ENCODE measurements around the gene CHD1L. TPM values are rescaled to one million over a fixed set of nuclear protein-coding genes. Genes with fewer than 3 reads are reported as not detected.

CHD1L gene
- total and polyA plus RNA-seq, 2 experiments from 2014 or later: 29.8 to 43.9 TPM

- Histone ChIP-seq H3F3A (replicated peaks; ENCODE audit: low read depth) (no peaks in the 10 kb centered on the region), H4K20me1 (replicated peaks; ENCODE audit: insufficient read depth) (no peaks in the 10 kb centered on the region), H3K27me3 (ENCODE audit: insufficient read depth) (no peaks in the 10 kb centered on the region), H3K4me3 (no peak overlapping the region), H3K27ac (ENCODE audit: low read depth) (no peak overlapping the region), H3K9me2 (ENCODE audit: insufficient read depth) (0 out of 2 replicates have a peak, but pooled peaks cover 3% of the 10 kb centered on the region), H3K4me2 (no peak overlapping the region), H3K79me2 (replicated peaks; ENCODE audit: insufficient read depth) (no peaks in the 10 kb centered on the region), H3K4me1 (ENCODE audit: insufficient read depth) (peaks cover 4% of the 10 kb centered on the region), H3K36me3 (ENCODE audit: insufficient read depth) (no peaks in the 10 kb centered on the region), H2AFZ (no peak overlapping the region)
- TF ChIP-seq ZNF462 (CRISPR knock-in tag; IDR thresholded peaks at IDR 0.05) (no peak), EZH2 (IDR thresholded peaks at IDR 0.05; ENCODE audit: low read depth, unreplicated experiment) (no peak), JUNB (IDR thresholded peaks at IDR 0.05; ENCODE audit: unreplicated experiment) (no peak), ZNF331 (CRISPR knock-in tag; IDR thresholded peaks at IDR 0.05; ENCODE audit: low read depth) (no peak), CREB1 (CRISPR knock-in tag; IDR thresholded peaks at IDR 0.05; ENCODE audit: low read depth) (no peak), CTCF (conservative IDR thresholded peaks at IDR 0.05; ENCODE audit: low read depth in 2 of 2) (no peak), EZH2phosphoT487 (IDR thresholded peaks at IDR 0.05; ENCODE audit: unreplicated experiment) (no peak), REST (IDR thresholded peaks at IDR 0.05; ENCODE audit: unreplicated experiment) (no peak), NANOG (IDR thresholded peaks at IDR 0.05; ENCODE audit: borderline replicate concordance) (no peak)
- DNase-seq (ENCODE audit: low spot score): no peak
- Mint-ChIP-seq H3K4me1 (peaks cover 4% of the 10 kb centered on the region), H3K4me3 (no peak overlapping the region), H3K9me3 (no peaks in the 10 kb centered on the region), H3K27me3 (ENCODE audit: insufficient read depth, low read depth, poor library complexity) (no peaks in the 10 kb centered on the region), H3K36me3 (ENCODE audit: low read depth) (no peaks in the 10 kb centered on the region), H3K27ac (no peak overlapping the region)
- ATAC-seq: no peak
Measured at GRCh38 chr1:147218606-147219005, 23.9 kb upstream of the CHD1L start.

Data from GM23338 (cell line).